Neural cell (in vitro differentiated cells): Measurements from ENCODE around the gene KIAA0753.

Experiments used
- EP300 ChIP-seq: fragments of 450-650 bp; conservative IDR thresholded peaks from 2 replicates; pipeline ENCODE4 v1.6.1; 2014; ENCODE audit warnings: antibody characterized with exemption, mild to moderate bottlenecking, moderate library complexity; ENCODE audit not compliant: poor library complexity, severe bottlenecking
- EZH2 ChIP-seq: fragments of 200-600, 300-800 bp; shearing (Covaris generic), sonication (generic); IDR thresholded peaks from 2 replicates; pipeline ENCODE4 v1.6.1; 2014; ENCODE audit warnings: antibody characterized with exemption, low read length, borderline replicate concordance, mild to moderate bottlenecking; ENCODE audit not compliant: insufficient read depth, poor library complexity, severe bottlenecking
- POLR2AphosphoS5 ChIP-seq: IDR thresholded peaks from 2 replicates; pipeline ENCODE4 v1.6.1; 2012
- SMC3 ChIP-seq: fragments of 450-650 bp; conservative IDR thresholded peaks from 2 replicates; pipeline ENCODE4 v1.6.1; 2014; ENCODE audit warnings: antibody characterized with exemption, mild to moderate bottlenecking, moderate library complexity; ENCODE audit not compliant: poor library complexity
- TAF1 ChIP-seq: IDR thresholded peaks from 2 replicates; pipeline ENCODE4 v1.6.1; 2012; ENCODE audit warnings: low read depth
- TF ChIP-seq, protein P1 (sequence below): fragments of 450-650 bp; IDR thresholded peaks from 2 replicates; pipeline ENCODE4 v1.5.1; 2014; ENCODE audit warnings: antibody characterized with exemption, mild to moderate bottlenecking, moderate library complexity; ENCODE audit not compliant: poor library complexity, severe bottlenecking

DNA sequence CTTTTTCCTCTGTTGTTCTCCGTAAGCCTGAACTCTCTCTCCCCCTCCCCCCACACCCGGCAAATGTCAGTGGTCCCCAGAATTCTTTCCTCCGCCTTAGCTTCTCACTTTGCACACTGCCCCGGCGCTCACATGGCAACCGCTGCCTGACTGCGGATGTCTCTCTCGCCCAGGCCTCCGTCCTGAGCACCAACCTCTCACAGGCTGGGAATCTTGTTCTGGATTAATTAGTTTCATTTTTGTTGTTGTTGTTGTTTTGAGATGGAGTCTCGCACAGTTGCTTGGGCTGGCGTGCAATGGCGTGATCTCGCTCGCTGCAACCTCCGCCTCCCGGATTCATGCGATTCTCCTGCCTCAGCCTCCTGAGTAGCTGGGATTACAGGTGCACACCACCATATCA is 27.7 kb upstream of the KIAA0753 start:
- TF ChIP-seq POLR2AphosphoS5 (no peak), TAF1 (no peak), EZH2 (no peak), SMC3 (no peak), EP300 (no peak)
- TF ChIP-seq, protein P1, sequence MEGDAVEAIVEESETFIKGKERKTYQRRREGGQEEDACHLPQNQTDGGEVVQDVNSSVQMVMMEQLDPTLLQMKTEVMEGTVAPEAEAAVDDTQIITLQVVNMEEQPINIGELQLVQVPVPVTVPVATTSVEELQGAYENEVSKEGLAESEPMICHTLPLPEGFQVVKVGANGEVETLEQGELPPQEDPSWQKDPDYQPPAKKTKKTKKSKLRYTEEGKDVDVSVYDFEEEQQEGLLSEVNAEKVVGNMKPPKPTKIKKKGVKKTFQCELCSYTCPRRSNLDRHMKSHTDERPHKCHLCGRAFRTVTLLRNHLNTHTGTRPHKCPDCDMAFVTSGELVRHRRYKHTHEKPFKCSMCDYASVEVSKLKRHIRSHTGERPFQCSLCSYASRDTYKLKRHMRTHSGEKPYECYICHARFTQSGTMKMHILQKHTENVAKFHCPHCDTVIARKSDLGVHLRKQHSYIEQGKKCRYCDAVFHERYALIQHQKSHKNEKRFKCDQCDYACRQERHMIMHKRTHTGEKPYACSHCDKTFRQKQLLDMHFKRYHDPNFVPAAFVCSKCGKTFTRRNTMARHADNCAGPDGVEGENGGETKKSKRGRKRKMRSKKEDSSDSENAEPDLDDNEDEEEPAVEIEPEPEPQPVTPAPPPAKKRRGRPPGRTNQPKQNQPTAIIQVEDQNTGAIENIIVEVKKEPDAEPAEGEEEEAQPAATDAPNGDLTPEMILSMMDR, result no peak
